DND-41 (cell line): Measurements from ENCODE around the gene UBE2QL1.

Experiments
- EZH2 ChIP-seq: IDR thresholded peaks from 3 replicates; pipeline ENCODE4 v1.6.1; 2012; ENCODE audit warnings: borderline replicate concordance, low read depth, mild to moderate bottlenecking, moderate library complexity, low read length, inconsistent platforms; ENCODE audit not compliant: severe bottlenecking
- TF ChIP-seq, protein P1 (sequence below): IDR thresholded peaks from 2 replicates; pipeline ENCODE4 v1.5.1; 2012; ENCODE audit warnings: borderline replicate concordance, low read length, moderate library complexity, mild to moderate bottlenecking; ENCODE audit not compliant: poor library complexity, severe bottlenecking; ENCODE audit errors: extremely low read depth

DNA sequence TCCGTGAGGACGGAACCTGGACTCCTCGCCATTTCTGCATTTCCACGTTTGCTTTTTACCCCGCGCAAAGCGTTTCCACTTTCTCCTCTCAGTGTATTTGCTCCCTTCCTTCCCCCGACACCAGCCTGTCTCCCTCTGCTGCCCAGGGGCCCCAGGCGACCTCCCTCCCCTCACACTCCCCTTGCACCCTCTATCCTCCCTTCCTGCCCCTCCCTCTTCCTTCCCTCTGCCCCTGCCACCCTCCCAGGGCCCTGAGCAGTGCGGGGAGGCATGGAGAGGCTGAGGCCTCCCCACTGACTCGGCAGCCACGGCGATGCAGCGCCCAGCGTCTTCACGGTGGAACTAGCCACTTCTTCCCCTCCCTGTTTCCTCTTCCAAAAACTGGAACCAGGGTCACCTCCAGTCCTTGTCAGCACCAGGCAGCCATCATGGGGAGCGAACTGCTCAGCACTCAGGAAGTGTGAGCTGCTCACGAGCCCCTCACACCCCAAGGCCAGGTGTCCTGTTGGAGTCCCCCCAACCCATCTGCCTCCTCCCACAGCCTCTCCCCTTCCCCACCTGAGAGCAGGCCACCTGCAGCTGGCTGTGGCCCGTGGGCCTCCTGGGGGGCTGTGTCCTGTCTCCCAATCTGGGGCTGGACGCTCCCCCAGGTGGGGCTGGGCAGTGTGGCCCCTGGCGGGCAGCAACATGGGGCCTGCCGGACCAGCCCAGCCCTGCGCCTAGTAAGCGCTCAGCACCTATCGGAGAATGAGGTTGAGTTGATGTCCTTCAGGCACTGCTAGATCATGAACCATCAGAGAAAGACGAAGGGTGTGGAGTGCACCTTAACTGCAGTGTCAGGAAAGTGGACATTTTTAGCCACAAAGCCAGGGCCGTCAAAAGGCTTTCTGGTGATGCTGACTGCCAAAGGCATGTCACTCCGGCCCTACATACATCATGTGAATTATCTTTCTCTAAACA, 17.5 kb downstream of the UBE2QL1 start:
- TF ChIP-seq, protein P1, sequence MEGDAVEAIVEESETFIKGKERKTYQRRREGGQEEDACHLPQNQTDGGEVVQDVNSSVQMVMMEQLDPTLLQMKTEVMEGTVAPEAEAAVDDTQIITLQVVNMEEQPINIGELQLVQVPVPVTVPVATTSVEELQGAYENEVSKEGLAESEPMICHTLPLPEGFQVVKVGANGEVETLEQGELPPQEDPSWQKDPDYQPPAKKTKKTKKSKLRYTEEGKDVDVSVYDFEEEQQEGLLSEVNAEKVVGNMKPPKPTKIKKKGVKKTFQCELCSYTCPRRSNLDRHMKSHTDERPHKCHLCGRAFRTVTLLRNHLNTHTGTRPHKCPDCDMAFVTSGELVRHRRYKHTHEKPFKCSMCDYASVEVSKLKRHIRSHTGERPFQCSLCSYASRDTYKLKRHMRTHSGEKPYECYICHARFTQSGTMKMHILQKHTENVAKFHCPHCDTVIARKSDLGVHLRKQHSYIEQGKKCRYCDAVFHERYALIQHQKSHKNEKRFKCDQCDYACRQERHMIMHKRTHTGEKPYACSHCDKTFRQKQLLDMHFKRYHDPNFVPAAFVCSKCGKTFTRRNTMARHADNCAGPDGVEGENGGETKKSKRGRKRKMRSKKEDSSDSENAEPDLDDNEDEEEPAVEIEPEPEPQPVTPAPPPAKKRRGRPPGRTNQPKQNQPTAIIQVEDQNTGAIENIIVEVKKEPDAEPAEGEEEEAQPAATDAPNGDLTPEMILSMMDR, result no peak
- no peak for TF ChIP-seq EZH2
